CD4-positive, alpha-beta T cell treated with Interleukin-17A for 1 hour (primary cell): ENCODE measurements around the gene PSMB11.

Experiments
- DNase-seq: peaks from one replicate; pipeline ENCODE4 v3.0.0-alpha.2; 2020

PSMB11 gene

DNA sequence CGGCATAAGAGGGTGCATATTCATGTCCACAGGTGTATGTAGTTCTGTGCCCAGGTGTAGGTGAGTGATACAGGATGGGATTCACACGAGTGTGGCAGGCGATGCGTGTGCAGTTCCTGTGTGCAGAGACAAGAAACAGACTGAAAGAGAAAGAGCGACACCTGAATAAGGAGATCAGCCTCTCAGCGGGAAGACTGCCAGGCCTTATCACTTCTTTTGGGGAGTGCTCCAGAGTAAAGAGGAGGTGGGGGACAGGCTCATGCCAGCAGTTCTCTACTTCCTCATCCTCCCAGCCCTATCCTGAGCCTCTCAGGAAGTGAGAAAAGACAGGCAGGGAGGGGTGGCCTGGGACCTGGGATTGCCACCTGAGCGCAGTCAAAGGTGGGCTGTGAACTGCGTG, 2.8 kb downstream of the PSMB11 start:
- no peak for DNase-seq

DNA sequence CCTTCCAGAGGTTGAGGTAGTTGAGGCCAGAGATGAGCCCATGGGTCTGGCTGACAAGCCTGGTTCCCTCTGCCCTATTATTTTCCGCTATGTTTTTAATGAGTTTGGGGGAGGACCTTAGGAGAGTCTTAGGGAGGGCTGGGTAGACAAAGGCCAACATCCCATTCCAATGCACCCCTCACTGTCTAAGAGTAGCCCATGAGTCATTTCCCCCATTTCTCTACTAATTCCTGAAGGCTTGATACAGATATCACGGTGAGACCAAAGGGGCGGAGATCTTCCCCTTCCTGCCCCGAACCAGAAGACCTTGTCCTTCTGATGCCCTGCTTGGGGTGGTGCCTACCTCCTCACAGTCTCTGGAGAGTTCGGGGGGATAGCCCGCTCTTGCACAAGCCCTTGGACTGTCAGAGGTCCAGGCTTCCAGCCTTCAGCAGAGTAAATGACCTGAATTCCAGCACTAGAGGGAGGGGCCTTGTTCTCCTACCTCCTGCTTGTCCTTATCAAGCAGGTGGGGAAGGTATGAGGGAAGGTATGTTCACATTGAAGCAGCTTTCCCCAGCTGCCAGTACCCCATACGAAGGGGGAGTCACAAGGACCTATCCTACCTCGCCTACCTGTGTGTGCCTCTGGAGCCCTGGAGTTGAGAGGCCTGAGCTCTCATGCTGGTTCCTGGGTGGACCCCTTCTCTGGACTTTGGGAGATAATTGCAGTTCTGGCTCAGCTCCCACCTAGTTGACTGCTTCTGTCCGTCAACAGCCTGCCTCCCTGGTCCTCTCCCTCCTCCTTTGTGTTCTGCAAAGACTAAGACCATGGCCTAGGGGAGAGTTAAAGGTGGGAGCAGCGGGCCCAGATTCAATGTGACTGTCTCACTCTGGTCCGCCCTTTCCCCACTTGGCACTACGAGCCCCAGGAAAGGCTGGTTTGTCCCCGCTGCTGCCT, 3.7 kb downstream of the PSMB11 start:
- DNase-seq: no peak

DNA sequence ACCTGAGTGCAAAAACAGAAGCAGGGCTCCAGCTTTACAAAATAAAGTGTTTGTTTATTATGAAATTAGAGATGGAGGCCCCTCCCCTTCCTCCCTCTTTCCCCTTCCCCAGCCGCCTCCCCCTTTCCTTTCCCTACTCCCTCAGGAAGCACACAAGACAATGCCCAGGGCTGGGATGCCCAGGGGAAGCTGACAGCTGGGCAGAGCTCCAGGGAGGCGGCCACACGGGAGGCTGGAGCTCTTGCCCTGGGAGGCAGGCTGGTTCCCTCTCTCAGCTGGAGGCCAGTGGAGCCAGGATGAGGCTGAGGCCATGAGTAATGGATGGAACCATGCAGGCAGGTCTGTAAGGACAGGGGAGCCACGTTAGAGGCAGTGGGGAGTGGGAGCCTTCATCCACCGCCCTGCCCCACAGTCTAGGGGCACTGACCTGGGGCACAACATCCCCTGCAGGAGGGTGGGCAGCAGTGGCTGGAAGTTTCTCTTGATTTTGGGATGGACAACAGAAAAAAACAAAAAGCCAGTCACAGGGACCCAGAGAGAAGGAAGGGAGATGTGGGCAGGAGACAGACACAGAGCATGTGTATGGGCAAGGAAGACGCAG, 5.1 kb downstream of the PSMB11 start:
- DNase-seq: no peak

DNA sequence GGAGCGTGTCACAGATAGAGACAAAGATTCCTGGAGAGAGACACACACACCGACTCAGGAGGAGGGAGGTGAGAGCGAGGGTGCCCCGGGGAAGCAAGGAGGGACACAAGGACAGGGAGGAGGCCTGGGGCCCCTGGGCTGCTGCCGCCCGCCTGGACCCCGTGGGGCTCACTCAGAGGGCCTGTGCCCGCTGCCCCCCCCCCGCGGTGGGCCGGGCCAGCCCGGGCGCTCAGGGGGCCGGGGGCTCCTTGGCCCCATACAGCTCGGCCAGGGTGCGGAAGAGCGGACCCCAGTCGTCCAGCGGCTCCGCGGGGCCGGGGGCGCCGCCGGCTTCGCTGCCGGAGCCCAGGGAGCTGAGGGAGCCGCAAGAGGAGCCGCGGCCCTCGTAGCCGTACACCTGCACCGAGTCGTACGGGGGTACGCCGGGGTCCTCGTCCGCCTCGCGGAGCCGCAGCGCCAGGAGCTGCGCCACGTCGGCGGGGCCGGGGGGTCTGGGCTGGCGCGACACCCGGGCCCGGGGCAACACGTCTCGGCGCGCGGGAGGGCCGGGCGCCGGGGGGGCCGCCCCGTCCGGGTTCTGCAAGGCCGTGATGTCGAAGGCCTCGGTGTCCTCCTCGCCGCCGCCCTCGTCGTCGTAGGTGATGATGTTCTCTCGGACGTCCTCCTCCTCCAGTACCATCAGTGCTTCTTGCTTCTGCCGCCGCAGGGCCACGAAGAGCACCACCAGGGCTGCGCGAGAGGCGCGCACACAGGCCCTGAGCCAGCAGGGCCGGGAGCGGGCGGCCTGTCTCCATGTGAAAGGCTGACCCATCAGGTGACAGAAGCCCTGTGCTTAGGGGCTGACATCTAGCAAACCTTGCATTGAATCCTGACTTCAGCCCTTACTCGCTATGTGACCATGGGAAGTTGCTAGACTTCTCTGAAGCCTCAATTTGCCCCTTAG, 6.0 kb downstream of the PSMB11 start:
- DNase-seq: no peak

DNA sequence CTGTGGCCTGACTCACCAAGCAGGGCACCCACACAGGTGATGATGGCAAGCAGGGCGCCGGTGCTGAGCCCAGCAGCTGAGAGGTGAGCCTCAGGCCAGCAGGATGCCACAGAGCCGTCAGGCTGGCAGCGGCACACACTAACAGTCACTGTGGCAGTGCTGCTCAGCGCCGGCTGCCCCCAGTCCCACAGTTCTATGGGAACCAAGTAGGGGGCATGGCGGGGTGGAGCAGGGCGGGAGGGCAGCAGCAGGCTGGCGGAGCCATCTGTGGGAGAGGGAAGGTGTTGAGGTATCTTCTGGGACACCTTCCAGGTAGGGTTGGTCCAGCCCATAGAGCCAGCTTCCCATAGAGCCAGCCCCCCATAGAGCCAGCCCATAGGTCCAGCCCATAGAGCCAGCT, 7.0 kb downstream of the PSMB11 start:
- DNase-seq: no peak

DNA sequence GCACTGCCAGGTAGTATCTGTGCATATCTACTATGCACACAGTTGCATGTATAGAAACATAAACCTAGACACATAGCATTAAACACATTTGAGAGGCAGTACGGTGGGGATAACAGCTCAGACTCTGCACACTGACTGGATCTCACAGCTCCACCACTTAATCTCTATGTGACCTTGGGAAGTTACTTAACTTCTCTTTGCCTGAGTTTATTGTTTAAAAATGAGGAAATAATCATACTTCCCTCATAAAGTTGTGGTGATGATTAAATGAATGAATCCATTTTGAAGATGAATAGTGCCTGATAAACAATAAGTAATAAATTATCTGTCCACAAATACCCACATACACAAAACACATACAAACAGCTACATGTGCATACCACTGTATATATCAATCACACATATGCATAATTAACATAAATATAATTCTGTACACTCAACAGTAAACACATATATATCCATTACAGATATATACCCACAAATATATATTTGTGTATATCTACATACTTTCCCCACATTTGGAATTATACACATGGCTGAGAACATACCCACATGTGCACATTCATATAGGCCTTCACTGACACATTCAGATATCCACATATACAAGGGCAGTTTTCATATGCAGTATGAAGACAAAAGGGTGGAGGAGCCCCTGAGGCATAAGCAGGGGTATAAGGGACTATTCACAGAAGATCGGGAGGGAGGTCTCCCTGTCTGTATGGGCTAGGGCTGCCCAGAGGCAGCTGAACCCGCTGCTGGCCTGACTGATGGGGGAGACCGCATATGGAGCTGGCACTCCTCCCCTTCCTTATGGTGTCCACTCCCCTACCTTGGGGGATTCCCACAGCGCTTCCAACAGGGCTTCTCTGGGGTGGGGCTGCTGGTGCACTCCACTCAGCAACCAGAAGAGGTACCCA, 9.4 kb downstream of the PSMB11 start:
- DNase-seq: no peak

DNA sequence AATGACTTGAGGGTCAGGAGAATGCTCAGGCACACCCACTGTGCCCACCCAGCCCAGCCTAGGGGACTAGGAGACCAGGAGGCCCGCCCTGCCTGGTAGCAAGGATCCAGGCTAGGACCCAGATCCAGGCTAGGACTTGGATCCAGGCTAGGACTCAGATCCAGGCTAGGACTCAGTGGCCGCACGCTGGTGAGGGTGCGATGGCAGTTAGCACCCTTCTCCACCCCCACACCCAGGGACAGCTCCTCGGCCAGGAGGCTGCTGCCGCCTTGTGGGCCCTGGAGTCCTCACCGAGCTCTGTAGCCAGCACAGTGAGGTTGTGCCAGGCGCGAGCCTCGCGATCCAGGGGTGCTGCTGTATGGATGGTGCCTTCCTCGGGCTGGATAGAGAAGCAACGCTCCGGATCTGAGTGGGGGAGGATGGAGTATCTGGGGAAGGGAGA, 10.2 kb downstream of the PSMB11 start:
- DNase-seq: no peak

DNA sequence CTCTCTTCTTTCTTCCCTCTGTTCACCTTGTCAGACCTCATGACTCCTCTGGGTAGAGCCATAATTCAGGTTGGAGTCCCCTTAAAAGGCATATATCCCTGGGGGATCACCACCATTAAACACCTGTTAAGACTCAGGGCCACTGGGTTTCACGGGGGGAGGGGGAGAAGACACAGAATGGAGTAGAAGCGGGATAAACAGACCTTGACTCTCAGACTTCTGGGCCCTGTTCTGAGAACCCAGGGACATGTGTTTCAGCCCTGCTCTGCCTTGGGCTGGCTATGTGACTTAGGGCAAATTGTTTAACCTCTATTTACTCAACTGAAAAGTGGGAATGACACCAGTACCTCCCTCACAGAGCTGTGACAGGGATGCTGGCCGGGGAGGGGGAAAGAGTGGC, 10.7 kb downstream of the PSMB11 start:
- DNase-seq: no peak

DNA sequence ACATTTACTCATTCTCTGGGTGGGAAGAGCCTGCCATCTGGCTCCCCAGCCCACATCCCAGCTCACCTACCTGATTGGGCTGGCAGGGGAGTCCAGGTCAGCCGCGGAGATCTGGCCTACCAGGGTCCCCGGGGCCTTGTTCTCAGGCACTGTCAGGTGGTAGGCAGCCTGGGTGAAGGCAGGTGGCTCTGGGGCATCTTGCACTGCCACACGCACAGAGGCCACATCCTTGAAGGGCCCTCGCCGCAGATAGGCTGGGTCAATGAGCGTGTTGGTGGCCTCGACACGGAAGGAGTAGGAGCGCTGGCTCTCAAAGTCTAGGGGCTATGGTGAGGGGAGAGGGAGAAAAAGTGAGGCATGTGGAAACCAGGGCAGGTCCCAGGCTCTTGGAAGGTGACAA, 11.4 kb downstream of the PSMB11 start:
- DNase-seq: no peak

DNA sequence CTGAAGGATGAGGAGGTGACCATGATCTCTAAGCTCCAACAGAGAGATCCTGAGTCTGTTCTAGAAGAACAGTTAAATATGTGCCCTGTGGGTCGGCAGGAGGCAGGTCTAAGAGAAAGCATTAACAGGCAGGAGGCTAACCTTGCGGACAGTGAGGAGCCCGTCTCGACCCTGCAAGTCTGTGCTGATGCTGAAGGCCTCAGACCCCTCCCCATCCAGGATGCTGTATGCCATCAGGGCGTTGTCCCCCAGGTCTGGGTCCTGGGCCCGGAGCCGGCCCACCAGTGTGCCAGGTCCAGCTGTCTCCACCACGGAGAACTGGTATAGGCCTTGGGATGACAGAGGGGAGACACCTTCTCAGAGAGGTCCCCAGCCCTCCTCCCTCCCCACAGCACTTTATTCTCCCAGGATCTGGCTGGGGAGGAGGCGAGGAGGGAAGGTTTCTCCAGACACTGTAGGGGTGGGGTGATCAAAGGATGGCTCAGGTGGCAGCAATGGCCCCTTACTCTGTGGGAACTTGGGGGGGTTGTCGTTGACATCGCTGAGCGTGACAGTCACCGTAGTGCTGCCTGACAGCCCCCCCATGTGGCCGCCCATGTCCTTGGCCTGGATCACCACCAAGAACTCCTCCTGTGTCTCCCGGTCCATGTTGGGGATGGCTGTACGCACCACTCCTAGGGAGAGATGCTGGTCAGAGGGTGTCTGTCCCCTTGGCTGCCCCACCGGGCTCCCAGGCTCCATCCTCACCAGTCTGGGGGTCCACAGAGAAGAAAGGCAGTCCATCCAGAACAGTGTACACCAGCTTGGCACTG, 12.2 kb downstream of the PSMB11 start:
- peak; percentile 14 for DNase-seq

DNA sequence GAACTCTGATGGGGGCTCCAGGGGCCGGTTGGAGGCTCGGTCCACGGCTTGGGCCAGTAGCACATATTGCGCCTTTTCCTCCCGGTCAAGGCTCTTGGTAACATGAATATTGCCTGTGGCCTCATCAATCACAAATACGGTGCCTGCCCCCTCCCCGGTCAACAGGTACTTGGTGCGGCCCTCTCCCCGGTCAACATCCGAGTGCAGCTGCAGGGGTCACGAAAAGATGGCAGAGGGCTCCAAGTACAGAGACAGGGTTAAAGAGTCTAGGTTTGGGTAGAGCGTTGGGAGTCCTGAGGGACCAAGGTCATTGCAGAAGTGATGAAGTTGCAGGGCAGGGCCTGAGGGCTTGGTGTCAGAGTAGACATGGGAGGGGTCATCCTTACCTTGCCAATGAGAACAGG, 13.1 kb downstream of the PSMB11 start:
- DNase-seq: no peak

DNA sequence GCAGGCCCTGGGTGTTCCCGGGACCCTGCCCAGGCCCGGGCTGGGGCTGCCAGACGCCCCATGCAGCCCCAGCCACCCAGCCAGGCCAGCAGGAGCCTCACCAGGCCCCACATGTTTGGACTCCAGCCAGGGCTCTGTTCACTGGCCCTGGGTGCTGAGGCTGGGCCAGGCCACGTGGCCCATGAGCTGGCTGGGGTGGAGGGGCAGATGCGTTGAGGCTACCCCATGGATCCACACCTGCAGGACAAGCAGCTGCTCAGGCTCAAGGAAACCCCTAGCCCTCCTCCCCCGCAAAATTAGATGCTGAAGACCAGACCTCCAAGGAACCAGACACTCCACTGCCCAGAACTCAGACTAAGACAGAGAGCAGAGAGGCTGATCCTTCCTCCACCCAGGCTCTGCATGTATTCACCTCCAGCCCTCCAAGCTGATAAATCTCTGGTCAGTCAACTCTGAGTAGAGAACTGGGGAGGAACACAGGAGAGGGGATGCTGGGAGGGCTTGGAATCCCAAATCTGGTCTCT, 13.7 kb downstream of the PSMB11 start:
- no peak for DNase-seq

DNA sequence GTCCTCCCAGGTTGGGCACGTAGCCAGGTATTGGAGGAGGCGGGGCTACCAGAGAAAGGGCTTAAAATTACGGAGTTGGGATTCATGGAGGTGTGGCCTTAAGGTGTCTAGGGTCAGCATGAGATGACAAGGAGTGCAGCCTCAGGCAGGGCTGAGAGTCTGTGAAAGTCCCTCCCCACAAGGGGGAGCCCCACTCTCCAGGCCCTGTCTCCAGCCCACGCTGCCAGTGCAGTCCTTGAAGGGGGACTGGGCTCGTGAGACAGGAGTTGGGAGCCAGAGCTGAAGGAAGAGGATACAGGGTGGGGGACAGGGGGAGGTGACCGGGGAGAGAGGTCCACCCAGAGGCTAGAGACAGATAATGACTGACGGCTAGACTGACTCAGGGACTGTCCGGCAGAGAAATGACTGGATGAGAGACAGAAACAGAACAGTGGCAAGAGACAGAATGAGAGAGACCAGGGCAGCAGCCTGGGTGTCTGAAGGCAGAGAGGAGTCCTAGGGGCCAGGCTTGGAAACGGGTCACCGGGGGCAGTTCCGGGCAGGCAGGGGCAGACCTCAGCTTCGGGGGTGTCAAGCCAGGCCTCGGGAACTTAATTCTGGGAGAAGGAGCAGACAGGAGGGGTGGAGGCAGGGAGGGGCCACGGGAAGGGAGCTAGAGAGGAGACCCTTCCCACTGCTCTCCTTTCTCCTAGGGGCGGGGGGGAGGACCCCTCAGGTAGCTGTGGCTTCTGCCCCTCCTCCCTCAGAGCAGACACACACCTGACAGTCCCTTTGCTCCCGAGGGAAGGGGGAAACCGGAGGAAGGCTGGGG, 14.3 kb downstream of the PSMB11 start:
- DNase-seq: peak; percentile 75

DNA sequence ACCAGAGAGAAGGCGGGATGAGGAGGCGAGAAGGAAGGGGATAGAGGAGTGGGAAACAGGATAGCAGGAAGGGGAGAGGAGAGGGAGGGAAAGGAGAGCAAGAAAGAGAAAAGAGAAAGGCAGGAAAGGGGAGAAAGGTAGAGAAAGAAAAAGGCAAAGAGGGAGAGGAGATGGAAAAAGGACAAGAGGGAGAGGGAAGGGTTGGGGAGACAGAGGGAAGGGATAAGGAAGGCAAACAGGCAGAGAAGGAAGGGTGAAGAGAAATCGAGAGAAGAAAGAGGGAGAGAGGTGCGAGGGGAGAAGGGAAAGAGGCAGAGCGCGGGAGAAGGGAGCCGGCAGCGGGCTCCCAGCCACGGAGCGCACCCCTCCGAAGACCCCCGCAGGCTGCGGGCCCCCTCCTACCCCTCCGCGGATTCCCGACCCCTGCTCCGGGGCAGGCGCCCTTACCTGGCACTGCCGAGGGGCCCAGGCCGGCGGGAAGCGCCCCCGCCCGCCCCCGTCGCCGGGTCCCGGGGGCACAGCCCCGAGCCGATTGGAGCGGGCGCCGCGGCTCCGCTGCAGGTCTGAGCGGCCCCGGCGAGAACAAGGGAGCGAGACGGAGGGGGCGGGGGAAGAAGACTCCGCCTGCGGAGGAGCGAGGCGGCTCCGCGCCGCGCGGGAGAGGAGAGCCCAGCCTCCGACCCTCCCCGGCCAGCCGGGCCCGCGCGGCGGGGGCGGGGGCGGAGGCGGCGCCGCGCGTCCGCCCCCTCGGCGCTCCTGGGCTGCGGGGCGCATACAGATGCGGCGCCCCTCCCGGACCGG, 15.1 kb downstream of the PSMB11 start, which contains the start of gene CDH24:
TSS of gene CDH24 (minus strand) at position 565 of the 801 bp plus-strand sequence. CDS start 1,787 bp downstream, outside the sequence.
- peak; percentile 75 for DNase-seq

DNA sequence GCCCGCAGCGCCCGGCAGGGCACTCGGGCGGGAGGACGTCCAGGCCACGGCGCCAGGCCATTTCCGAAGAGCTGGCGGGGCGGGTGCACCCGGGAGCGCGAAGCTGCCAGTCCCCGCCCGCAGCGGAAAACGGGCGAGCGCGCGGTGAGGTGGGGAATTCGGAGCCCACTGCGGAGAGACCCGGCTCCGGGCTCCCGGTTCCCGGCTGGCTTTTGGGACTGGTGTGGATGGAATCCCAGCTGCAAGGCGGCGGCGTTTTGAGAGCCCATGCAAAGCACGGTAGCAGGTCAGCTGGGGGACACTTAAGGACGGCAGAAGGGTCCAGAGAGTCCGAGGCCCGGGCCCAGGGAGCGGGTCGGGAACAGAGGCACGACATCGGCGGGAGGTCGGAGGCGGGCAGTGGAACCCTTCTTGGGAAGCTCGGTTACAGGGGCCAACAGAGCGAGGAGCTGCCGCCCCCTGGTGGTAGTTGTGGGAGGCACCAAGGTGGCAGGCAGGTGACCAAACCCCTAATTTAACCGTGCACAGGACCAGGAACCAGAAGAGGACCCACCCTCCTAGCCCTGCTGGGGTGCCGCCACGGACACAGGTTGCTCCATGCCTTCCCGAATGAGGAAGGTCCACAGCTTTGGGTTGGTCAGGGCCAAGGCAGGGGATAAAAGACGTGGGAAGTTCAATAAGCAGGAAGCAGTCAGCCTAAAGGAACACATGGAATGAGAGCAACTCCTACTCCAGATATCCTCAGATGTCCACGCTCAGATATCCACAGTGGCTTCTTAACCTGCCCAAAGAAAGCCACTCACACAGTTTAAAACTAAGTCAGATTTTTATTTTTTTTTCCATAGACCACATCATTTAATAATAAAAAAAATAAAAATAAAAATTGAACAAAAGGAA, 16.0 kb downstream of the PSMB11 start:
- DNase-seq: peak; percentile 87

DNA sequence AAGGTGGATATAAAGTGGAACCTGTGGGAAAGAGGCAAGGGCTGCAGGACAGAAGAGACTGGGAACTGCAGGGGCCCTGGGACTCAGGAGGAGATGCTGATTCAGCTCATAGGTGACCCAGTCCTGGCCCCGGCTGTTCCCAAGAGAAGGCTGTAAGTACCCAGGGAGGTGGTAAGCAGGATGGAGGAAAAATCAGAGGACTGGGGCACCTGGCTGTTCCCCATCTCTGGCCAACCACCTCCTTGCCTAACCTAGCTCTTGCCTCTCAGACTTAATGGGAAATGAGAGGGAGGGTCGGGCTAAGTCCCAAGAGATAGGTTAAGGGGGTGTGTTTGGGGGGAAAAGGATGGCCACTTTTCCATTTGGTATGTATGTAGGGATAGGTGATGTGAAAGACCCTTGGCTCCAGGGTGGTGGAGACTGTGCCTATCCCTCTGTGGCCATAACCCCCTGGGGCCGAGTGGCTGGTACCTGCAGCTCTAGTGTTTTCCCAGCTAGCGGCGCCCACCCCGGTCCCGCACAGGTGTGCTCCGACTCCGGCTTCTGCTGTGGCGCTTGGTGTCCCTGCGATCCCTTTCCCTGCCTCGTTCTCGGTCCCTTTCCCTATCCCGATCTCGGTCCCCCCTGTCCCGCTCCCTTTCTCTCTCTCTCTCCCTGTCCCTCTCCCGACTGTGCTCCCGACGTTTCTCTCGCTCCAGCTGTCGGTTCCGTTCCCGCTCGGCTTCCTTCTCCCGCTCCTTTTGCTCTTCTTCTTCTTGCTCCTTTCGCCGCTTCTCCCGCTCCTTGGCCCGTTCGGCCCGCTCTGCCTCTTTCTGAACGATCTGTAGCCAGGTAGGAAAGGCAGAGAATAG, 16.9 kb downstream of the PSMB11 start:
- DNase-seq: no peak
